Suppressor macrophage treated with lipopolysaccharide for 4 hours (primary cell): Measurements from ENCODE around the gene CPEB3.
"Not testable (repeated sequence)": the region's sequence is repeated elsewhere in the genome, so short reads cannot be mapped to it uniquely, and the experiment has no call there.

ENCODE experiments used
- DNase-seq: peaks from one replicate; pipeline ENCODE4 v3.0.0-alpha.2; 2020

Gene CPEB3

GRCh38 chr10:92290837-92291615 lies at the start of gene CPEB3, which contains the start of gene MARCHF5:
Gene CPEB3 (minus strand): TSS chr10:92291078. CDS start chr10:92240350, 50,728 bp downstream.
Gene MARCHF5 (plus strand): TSS chr10:92291167. CDS start chr10:92291495, 328 bp downstream.
- peak; percentile 98 for DNase-seq

- not testable (repeated sequence) for DNase-seq
These were observed 39.0 kb upstream of the CPEB3 start for GRCh38 chr10:92329927-92330326.

- no peak for DNase-seq
These were observed 38.1 kb upstream of the CPEB3 start for GRCh38 chr10:92328993-92329392.

- DNase-seq: no peak
These were observed 36.9 kb upstream of the CPEB3 start for GRCh38 chr10:92327445-92328433.

- no peak for DNase-seq
These were observed 32.2 kb upstream of the CPEB3 start for GRCh38 chr10:92323079-92323478.

- DNase-seq: no peak
These were observed 25.7 kb upstream of the CPEB3 start for GRCh38 chr10:92316610-92317009.

GRCh38 chr10:92313750-92314149 lies 22.9 kb upstream of the CPEB3 start:
- DNase-seq: no peak

GRCh38 chr10:92309272-92309671 lies 18.4 kb upstream of the CPEB3 start:
- no peak for DNase-seq

GRCh38 chr10:92305133-92306072 lies 14.5 kb upstream of the CPEB3 start:
- no peak for DNase-seq

- peak; percentile 24 for DNase-seq
These were observed 13.2 kb upstream of the CPEB3 start for GRCh38 chr10:92304061-92304460.

GRCh38 chr10:92303096-92303495 lies 12.2 kb upstream of the CPEB3 start:
- no peak for DNase-seq

GRCh38 chr10:92298487-92298886 lies 7.6 kb upstream of the CPEB3 start:
- DNase-seq: no peak

GRCh38 chr10:92291921-92292845 lies 1.3 kb upstream of the CPEB3 start:
- peak; percentile 56 for DNase-seq

- DNase-seq: no peak
These were observed 663 bp upstream of the CPEB3 start for GRCh38 chr10:92291616-92291865.

GRCh38 chr10:92290076-92290836 lies 622 bp downstream of the CPEB3 start:
- peak; percentile 24 for DNase-seq

GRCh38 chr10:92284112-92284704 lies 6.7 kb downstream of the CPEB3 start:
- peak; percentile 79 for DNase-seq

- peak; percentile 16 for DNase-seq
These were observed 11.7 kb downstream of the CPEB3 start for GRCh38 chr10:92278996-92279696.

GRCh38 chr10:92274071-92274470 lies 16.8 kb downstream of the CPEB3 start:
- DNase-seq: no peak

GRCh38 chr10:92268748-92269147 lies 22.1 kb downstream of the CPEB3 start:
- peak; percentile 89 for DNase-seq

GRCh38 chr10:92267343-92267742 lies 23.5 kb downstream of the CPEB3 start:
- DNase-seq: peak; percentile 13
